ENCODE measurements around the gene GAS7.

GAS7 gene

GRCh38 chr17:10130263-10130662 is 68.1 kb downstream of the GAS7 start:
- no peak for DNase-seq

DNA sequence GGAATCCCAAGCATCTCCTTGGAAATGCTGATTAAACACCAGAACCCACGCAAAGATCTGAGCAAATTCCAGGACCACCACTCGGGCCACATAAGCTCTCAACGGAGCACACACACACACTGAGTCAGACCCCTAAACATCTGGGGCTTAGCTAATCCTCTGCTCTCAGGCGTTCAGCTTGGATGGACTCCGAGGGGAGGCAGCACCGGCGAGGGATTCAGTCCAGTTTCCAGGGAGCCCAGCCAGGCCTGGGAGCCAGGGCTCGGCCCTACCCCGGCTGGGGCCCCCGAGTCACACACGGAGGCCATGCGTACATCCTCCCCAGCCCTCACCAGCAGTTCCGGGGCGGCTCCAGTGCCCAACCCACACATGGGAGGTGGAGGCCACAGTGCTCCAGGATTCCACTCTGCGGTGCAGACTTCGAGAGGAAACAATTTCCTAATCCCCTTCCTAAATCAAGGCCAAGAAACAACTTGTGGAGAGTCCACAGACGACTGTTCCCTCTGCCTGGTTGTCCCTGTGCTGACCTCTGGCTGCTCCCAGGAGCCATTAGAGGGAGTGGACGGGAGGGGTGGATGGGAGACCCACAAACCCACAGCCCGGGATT is 70.5 kb downstream of the GAS7 start:
- DNase-seq = peak; percentile 51 to 77 (median 74)

GRCh38 chr17:10126616-10127501 is 71.5 kb downstream of the GAS7 start:
- DNase-seq = peak; percentile 30 to 45 (median 38)

DNA sequence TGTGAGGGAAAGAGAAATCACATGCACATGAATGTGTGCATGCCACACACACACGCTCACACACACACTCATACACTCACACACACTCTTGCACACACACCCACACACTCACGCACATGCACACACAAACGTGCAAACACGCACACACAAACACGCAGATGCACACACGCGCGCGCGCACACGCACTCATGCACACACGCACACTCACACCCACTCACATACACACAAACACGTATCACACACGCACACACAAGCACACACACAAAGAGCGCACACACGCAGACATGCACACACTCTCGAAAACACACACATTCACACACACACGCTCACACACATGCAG is 72.2 kb downstream of the GAS7 start:
- no peak for DNase-seq

- no peak for DNase-seq
Observed at GRCh38 chr17:10125531-10126275, 72.7 kb downstream of the GAS7 start.

DNA sequence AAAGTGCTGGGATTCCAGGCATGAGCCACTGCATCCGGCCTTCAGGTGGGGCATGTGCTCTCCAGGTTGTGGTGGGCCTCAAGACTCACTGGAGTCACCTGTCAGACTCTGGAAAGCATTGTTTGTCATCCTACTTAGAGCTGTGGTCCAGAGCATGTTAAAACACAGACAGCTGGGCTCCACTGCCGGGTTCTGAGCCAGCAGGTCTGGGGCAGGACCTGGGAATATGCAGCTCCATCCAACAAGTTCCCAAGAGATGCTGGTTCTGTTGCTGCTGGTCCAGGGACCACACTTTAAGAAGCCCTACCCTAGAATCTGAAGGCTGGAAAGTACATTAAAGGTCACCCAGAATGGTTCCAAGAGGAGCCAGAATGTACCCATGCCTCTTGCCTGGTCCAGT is 75.3 kb downstream of the GAS7 start:
- DNase-seq = no peak

DNA sequence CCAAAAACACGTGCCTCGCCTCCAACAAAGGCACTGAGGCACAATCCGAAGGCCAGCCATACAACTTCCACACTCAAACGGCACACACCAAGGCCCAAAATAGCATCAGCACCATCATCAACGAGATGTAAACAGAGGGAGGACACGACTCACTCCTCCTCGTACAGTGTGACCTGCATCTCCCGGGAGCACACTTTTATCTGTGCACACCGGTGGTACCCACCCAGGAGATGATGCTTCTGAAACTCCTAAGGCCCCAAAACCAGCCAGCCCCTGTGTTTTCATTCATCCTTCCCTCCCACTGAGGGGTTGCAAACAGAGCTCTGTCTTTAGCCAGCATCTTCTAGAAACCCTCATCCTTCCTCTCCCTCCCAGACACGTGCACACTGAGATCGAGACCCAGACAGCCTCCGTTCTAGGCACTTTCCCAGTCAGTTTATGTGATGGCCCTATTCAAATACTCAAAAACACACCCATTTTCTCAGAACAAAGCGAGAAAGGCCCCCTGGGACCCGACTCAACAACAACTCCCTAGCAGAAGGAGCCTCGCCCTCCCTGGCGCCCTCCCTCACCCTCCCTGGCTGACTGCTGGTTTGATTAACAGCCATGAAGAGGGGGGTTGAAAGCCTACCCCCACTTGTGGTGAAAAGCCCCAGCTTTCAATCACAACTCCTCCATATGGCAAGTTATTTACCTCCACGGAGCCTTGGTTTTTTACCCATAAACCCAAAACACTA is 76.3 kb downstream of the GAS7 start:
- no peak for DNase-seq

DNA sequence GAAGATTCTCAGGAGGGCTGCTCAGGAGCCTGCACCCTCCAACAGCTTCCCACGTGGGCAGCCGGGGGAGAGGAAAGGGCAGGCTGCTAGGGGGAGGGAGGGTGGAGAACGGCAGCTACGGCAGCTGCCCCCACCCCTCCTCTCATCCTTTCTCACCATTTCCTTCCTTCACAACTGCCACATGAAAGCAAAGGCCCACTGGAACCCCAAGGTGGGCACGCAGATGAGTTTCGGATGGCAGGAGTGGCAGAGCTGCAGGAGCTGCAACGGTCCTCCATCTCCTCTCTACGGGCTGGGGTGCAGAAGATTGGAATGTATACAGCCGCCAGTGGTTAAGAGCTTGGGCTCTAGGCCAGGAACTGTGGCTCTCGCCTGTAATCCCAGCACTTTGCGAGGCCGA is 77.7 kb downstream of the GAS7 start:
- DNase-seq = no peak

DNA sequence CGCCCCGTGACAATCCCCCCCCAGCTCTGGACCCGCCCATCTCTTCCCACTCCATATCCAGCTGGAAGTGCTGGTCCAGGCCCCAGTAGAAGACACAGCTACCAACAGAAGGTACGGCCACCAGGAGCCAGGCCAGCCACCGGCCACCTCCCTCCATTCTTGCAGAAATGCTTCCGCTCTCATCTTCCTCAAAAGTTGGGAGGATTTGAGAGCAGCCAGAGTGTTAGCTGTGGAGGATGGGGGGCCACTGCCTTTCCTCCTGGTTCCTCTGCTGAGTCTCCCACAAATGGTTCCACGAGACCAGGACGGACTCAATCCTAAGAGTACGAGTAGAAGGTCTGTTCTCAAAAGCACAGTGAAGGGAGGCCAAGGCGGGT is 78.3 kb downstream of the GAS7 start:
- peak; percentile 51 to 62 (median 52) for DNase-seq

- peak in 2 of 3 donors; percentile 47 to 51 for DNase-seq
Observed at GRCh38 chr17:10119203-10120108, 79.0 kb downstream of the GAS7 start.

GRCh38 chr17:10118788-10119130 is 79.6 kb downstream of the GAS7 start:
- DNase-seq = no peak

- peak; percentile 49 to 54 (median 53) for DNase-seq
Observed at GRCh38 chr17:10117581-10118001, 80.8 kb downstream of the GAS7 start.

GRCh38 chr17:10116753-10117420 is 81.5 kb downstream of the GAS7 start:
- no peak for DNase-seq

DNA sequence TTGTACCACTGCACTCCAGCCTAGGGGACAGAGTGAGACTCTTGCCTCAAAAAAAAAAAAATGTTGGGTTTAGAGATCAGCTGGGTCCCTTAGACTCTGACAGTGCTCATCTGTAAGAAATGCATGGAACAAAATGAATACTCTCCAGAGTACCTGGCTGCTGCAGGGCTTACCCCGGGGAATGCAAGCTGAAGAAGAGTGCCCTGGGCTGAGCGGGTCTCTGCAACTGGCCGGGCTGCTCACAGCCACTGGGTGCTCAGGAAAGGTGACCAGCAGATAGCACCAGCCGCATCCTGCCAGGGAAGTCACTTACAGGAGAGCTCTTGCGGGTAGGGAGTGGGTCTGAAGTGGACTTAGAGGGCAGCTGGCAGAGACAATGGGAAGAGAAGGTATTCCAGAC is 82.1 kb downstream of the GAS7 start:
- no peak for DNase-seq

DNA sequence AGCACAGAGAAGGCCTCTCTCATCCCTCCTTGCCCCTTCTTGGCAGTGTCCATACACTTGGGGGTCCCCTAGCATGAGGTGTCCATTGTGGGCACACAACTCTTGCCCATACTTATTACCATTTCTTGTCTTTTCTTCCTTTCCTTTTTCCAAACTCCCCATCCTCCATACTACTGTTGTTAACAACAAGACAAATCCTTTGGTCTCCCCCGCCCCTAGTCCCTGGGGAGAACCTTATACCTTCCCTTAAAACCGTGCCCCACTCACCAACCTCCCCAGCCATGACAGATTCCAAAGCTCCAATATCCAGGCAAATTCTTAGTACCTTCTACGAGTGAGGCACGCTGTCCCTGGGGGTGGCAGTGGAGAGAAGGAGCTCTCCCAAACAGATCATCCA is 82.9 kb downstream of the GAS7 start:
- no peak for DNase-seq

GRCh38 chr17:10114931-10115535 is 83.4 kb downstream of the GAS7 start:
- peak; percentile 91 for DNase-seq

- DNase-seq = no peak
Observed at GRCh38 chr17:10112962-10113361, 85.4 kb downstream of the GAS7 start.

DNA sequence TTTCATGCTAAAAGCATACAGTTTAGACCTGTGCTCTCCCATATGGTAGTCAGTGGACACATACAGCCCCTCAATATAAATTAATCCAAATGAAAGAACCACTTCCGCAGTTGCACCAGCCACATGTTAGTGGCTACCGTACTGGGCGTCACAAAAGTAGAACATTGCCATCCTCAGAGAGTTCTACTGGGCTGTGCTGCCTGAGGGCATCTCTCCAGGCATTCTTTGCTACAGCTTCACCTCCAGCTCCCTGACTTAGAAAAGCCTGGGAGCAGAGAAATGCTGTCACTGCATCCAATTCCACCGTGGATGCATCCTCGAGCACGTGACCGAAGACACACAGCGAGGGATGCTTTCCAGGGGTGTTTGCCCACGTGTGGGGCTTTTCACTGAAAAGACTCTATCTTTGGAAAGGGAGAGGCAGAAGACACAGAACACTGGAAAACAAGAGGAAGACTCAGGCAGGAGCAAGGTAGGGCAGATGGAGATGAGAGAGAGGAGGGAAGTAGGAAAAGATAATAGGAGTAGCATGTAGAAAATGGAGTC is 86.4 kb downstream of the GAS7 start:
- DNase-seq = no peak

DNA sequence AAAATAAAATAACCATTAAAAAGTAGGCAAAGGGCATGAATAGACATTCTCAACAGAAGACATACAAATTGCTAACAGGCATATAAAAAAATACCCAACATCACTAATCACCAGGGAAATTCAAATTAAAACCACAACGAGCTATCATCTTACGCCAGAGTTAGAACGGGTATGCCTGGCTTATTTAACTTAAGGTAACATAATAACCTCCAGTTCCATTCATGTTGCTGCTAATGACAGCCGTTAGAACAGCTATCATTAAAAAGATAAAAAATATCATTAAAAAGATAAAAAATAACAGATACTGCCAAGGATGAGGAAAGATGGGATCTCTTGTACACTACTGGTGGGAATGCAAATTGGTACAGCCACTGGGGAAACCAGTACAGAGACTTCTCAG is 89.3 kb downstream of the GAS7 start:
- no peak for DNase-seq

DNA sequence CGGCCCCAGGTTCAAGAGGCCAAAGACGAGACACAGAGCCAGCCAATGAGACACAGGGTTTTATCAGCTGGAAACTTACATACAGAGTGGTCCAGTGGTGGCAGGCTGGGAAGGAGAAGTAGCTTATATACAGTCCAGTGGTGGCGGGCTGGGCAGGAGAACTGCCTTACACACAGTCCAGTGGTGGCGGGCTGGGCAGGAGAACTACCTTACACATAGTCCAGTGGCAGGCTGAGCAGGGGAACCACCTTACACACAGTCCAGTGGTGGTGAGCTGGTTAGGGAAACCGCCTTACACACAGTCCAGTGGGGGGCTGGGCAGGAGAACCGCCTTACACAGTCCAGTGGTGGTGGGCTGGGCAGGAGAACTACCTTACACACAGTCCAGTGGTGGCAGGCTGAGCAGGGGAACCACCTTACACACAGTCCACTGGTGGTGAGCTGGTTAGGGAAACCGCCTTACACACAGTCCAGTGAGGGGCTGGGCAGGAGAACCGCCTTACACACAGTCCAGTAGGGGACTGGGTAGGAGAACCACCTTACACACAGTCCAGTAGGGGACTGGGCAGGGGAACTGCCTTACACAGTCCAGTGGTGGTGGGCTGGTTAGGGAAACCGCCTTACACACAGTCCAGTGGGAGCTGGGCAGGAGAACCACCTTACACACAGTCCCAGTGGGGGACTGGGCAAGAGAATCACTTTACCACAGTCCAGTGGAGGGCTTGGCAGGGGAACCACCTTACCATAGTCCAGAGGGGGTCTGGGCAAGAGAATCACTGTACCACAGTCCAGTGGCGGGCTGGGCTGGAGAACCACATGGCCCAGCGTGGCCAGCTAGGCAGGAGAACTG is 90.9 kb downstream of the GAS7 start:
- DNase-seq = peak in 2 of 3 donors; percentile 25 to 62

Data from suppressor macrophage treated with lipopolysaccharide for 1 hour (primary cell).